ENCODE measurements around the gene ST3GAL3. TPM values are rescaled to one million over a fixed set of nuclear protein-coding genes. Genes with fewer than 3 reads are reported as not detected.

The ST3GAL3 gene
- total RNA-seq, 1 donor from 2014 or later: 24.4 TPM

DNA sequence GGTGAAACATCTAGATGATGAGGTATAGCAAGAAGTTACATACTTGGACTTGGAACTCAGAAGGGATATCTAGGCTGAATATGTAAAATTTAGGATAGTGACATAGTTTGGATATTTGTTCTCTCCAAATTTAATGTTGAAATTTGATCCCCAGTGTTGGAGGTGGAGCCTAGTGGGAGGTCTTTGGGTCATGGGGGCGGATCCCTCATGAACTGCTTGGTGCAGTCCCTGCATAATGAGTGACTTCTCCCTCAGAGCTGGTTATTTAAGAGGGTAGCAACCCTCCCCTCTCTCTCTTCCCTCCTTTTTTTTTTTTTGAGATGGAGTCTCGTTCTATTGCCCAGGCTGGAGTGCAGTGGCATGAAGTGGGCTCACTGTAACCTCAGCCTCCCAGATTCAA is 15.5 kb downstream of the ST3GAL3 start:
- H3K36me3 Mint-ChIP-seq: no peaks in the 10 kb centered on the region

DNA sequence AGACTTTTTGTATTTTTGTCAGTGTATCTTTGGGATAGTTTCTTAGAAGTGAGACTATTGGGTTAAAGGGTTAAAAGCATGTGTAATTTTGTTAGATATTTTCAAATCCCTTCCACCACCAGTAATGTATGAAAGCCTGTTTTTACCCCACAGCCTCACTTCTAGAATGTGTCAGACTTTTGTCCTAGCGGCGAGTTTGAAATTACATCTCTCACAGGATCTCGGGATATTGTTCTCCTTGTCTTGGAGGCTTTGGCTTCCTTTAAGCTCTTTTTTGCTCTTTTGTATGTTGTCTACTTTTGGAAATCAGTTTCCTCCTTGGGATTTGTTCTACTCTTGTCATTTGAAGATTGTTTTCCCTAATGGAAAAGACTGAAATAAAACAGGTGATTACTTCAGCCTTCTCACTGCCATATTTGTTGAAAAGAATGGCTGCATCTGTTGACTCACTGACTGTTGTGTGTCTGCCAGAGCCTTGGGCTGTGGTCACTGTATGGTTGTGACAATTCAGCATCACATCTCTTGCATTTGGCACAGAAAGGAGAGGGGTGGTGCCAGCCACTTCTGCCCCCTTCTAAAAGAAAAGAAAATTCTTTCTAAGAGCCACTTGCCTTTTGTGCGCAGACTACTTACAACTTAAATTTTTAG is 22.6 kb downstream of the ST3GAL3 start:
- Mint-ChIP-seq H3K36me3 (peaks cover 2% of the 10 kb centered on the region), H3K4me3 (no peak overlapping the region)
- TF ChIP-seq, protein P1, sequence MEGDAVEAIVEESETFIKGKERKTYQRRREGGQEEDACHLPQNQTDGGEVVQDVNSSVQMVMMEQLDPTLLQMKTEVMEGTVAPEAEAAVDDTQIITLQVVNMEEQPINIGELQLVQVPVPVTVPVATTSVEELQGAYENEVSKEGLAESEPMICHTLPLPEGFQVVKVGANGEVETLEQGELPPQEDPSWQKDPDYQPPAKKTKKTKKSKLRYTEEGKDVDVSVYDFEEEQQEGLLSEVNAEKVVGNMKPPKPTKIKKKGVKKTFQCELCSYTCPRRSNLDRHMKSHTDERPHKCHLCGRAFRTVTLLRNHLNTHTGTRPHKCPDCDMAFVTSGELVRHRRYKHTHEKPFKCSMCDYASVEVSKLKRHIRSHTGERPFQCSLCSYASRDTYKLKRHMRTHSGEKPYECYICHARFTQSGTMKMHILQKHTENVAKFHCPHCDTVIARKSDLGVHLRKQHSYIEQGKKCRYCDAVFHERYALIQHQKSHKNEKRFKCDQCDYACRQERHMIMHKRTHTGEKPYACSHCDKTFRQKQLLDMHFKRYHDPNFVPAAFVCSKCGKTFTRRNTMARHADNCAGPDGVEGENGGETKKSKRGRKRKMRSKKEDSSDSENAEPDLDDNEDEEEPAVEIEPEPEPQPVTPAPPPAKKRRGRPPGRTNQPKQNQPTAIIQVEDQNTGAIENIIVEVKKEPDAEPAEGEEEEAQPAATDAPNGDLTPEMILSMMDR (conservative IDR thresholded peaks at IDR 0.05): no peak

More for the DNA sequence above, 15.5 kb downstream of the ST3GAL3 start:
- no peak overlapping the region for H3K4me3 Mint-ChIP-seq
- TF ChIP-seq, protein P1 (conservative IDR thresholded peaks at IDR 0.05): no peak
- no peaks in the 10 kb centered on the region for H3K27me3 Mint-ChIP-seq
- H3K4me1 Mint-ChIP-seq (ENCODE audit: unreplicated experiment): peaks cover 10% of the 10 kb centered on the region
- H3K9me3 Mint-ChIP-seq: no peaks in the 10 kb centered on the region
- no peak for DNase-seq (ENCODE audit: extremely low spot score, unreplicated experiment)
- H3K27ac Mint-ChIP-seq: no peak overlapping the region

DNA sequence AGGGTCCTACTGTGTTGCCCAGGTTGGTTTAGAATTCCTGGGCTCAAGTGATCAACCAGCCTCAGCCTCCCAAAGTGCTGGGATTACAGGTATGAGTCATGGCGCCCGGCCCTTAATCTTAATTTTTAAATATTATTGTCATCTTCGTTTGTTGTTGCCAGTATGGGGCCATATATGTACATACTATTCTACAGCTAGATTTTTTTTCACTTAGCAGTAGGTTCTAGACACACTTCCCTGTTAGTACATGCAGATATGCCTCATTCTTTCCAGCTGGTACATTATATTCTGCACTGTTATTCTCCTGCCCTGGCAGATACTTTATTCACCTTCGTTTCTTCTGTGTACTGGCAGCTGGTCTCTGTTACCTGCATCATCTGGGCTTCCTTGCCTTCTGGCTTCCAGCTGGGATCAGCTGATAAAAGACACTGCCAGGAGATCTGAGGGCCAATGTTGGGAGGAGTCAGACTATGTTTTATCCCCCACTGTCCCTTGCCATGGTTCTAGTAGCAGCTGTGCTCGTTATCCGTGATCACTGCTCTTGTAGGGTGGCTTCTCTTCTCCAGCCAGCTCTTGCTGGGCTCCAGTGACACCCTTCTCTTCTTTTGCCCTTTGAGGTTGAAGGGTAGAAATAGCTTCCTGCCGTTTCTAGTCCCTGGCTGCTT is 24.7 kb downstream of the ST3GAL3 start:
- Mint-ChIP-seq H3K4me1 (ENCODE audit: unreplicated experiment) (no peaks in the 10 kb centered on the region), H3K4me3 (no peak overlapping the region)

More for the DNA sequence above, 22.6 kb downstream of the ST3GAL3 start:
- Mint-ChIP-seq H3K27ac (no peak overlapping the region), H3K9me3 (no peaks in the 10 kb centered on the region), H3K27me3 (no peaks in the 10 kb centered on the region), H3K4me1 (ENCODE audit: unreplicated experiment) (no peaks in the 10 kb centered on the region)
- no peak for DNase-seq (ENCODE audit: extremely low spot score, unreplicated experiment)

DNA sequence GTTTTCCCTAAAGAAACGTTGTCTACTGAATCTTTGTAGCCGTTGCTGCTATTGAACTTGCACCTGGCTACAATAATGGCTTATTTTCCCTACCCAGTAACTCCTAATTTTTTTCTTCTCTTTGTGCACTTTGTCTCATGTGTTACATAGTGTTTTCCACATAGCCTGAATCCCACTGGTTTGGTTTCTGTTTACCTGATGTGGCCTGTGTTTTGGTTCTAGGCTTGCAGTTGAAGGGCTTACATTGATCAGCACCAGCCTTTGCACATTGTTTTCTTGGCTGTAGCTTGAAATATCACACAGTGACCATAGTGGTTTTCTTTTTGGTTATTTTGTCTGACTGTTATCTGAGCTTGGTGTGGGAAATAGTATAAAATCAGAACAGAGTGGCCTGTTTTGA is 29.5 kb downstream of the ST3GAL3 start:
- Mint-ChIP-seq H3K4me1 (ENCODE audit: unreplicated experiment) (no peaks in the 10 kb centered on the region), H3K9me3 (no peaks in the 10 kb centered on the region), H3K27ac (no peak overlapping the region), H3K4me3 (no peak overlapping the region), H3K36me3 (peaks cover 5% of the 10 kb centered on the region), H3K27me3 (no peaks in the 10 kb centered on the region)
- no peak for DNase-seq (ENCODE audit: extremely low spot score, unreplicated experiment)
- TF ChIP-seq, protein P1 (conservative IDR thresholded peaks at IDR 0.05): no peak

More for the DNA sequence above, 24.7 kb downstream of the ST3GAL3 start:
- Mint-ChIP-seq H3K9me3 (no peaks in the 10 kb centered on the region), H3K36me3 (peaks cover 5% of the 10 kb centered on the region), H3K27ac (no peak overlapping the region), H3K27me3 (no peaks in the 10 kb centered on the region)
- DNase-seq (ENCODE audit: extremely low spot score, unreplicated experiment): no peak
- TF ChIP-seq, protein P1 (conservative IDR thresholded peaks at IDR 0.05): no peak

DNA sequence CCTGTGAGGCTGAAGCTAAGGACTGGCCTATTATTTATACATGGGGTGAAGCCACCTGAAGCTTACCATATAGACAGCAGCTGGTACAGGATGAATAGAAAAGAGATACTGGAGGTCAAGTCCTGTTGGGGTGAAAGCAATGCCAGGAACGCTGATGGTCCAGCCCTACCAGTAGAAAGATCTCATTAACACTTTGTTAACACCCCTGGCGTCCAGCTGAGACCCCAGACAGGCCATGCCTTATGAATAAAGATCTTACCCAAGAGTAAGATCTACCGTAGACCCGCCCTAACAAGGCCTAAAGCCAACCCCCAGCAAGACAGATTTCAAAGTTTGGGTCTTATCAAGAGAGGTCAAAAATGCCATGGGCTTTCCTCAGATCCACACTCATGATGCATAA is 34.7 kb downstream of the ST3GAL3 start:
- Mint-ChIP-seq H3K9me3 (no peaks in the 10 kb centered on the region), H3K27me3 (no peaks in the 10 kb centered on the region), H3K27ac (no peak overlapping the region), H3K4me3 (no peak overlapping the region), H3K4me1 (ENCODE audit: unreplicated experiment) (no peaks in the 10 kb centered on the region), H3K36me3 (peaks cover 14% of the 10 kb centered on the region)
- no peak for DNase-seq (ENCODE audit: extremely low spot score, unreplicated experiment)
- TF ChIP-seq, protein P1 (conservative IDR thresholded peaks at IDR 0.05): no peak
